ENCODE results near the gene ZNF513.

GRCh38 chr2:27363933-27364332 lies 16.6 kb downstream of the ZNF513 start:
- TF ChIP-seq CTCF (IDR thresholded peaks at IDR 0.05) (no peak), EP300 (IDR thresholded peaks at IDR 0.05) (no peak)

Measured in suprapubic skin (tissue), 3 donors.